Adrenal gland (tissue), 5 donors: Measurements from ENCODE around the gene NLRX1.

Source experiments
- POLR2A ChIP-seq, 2 donors: fragments of 450-650 bp; IDR thresholded peaks; one replicate each; pipeline ENCODE4 v1.6.1; 2017; ENCODE audit warnings: antibody characterized with exemption in 2 of 2, mild to moderate bottlenecking in 2 of 2, moderate library complexity in 1 of 2
- TF ChIP-seq, protein P1 (sequence below), 6 experiments: fragments of 450-650 bp in 4 of 6; fragments of 200-600 bp in 2 of 6; sonication (generic) in 1 of 6; IDR thresholded peaks; 1 replicate in 5 of 6; 2 replicates in 1 of 6; pipeline versions ENCODE4 v1.5.1 to v1.8.0; 2016 to 2021; ENCODE audit warnings: antibody characterized with exemption in 6 of 6, mild to moderate bottlenecking in 2 of 6, moderate library complexity in 1 of 6
- donor health status: DM: no; HTN: no; CAD: no.

DNA sequence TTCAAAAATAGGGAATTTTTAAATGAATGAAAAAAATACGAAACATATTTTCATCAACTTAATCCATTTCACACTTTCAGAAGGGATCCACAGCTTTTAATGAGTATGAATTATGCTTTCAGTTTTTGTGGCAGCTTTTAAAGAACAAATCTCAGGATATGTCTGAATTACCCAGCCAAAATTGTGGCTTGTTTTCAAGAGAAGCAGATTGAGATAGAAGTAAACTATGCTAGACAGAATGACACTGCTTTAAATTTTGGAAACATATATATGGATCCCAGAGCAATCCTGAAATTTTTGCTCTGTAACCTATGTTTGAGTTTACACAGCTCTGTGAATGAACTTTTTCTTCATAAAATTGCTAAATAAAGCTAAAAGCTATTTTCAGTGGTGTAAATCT is 49.6 kb upstream of the NLRX1 start:
- TF ChIP-seq, protein P1, sequence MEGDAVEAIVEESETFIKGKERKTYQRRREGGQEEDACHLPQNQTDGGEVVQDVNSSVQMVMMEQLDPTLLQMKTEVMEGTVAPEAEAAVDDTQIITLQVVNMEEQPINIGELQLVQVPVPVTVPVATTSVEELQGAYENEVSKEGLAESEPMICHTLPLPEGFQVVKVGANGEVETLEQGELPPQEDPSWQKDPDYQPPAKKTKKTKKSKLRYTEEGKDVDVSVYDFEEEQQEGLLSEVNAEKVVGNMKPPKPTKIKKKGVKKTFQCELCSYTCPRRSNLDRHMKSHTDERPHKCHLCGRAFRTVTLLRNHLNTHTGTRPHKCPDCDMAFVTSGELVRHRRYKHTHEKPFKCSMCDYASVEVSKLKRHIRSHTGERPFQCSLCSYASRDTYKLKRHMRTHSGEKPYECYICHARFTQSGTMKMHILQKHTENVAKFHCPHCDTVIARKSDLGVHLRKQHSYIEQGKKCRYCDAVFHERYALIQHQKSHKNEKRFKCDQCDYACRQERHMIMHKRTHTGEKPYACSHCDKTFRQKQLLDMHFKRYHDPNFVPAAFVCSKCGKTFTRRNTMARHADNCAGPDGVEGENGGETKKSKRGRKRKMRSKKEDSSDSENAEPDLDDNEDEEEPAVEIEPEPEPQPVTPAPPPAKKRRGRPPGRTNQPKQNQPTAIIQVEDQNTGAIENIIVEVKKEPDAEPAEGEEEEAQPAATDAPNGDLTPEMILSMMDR (IDR thresholded peaks at IDR 0.05): no peak
- TF ChIP-seq POLR2A (IDR thresholded peaks at IDR 0.05): no peak
